A673 (cell line): ENCODE results near the gene CCDC157. TPM values are rescaled to one million over a fixed set of nuclear protein-coding genes. Genes with fewer than 3 reads are reported as not detected.

ENCODE experiments used
- BruUV-seq: library from RNA; stranded (reverse); fragments of 400-500 nt; replicated peaks from 2 replicates; lab custom pipeline; 2021; lab: Mats Ljungman, UMichigan
- CTCF ChIA-PET: fragments of 300-600 bp; sonication (Branson Sonifier 250); formaldehyde crosslinking; loops from one replicate; lab custom pipeline; 2022; ENCODE audit warnings: antibody characterized with exemption; lab: Charles Lee
- POLR2A ChIA-PET: fragments of 300-600 bp; sonication (Branson Sonifier 250); formaldehyde crosslinking; loops from one replicate; lab custom pipeline; 2022; ENCODE audit warnings: antibody characterized with exemption; ENCODE audit not compliant: low non-redundant PET; lab: Charles Lee
- DNase-seq: peaks from one replicate; pipeline ENCODE4 v3.0.0-alpha.2; 2015; ENCODE audit warnings: low spot score
- H3K27ac ChIP-seq: fragments of 200-600 bp; sonication (generic); 2 replicates; pipeline ENCODE4 v1.5.1; 2016; ENCODE audit warnings: mixed run types, low read depth, mild to moderate bottlenecking, mixed read lengths, antibody characterized with exemption, low read length; ENCODE audit not compliant: poor library complexity, severe bottlenecking
- H3K27me3 ChIP-seq: fragments of 200-600 bp; sonication (generic); replicated peaks from 2 replicates; pipeline ENCODE4 v1.6.1; 2017; ENCODE audit warnings: mixed run types, low read depth, mild to moderate bottlenecking, mixed read lengths, antibody characterized with exemption, low read length; ENCODE audit not compliant: insufficient read depth, poor library complexity
- H3K36me3 ChIP-seq: fragments of 200-600 bp; sonication (generic); 2 replicates; pipeline ENCODE4 v1.6.1; 2016; ENCODE audit warnings: mixed run types, mild to moderate bottlenecking, mixed read lengths, antibody characterized with exemption, low read length; ENCODE audit not compliant: insufficient read depth, poor library complexity, severe bottlenecking
- H3K4me1 ChIP-seq: fragments of 200-600 bp; sonication (generic); 2 replicates; pipeline ENCODE4 v1.6.1; 2017; ENCODE audit warnings: mixed run types, mild to moderate bottlenecking, mixed read lengths, antibody characterized with exemption, low read length; ENCODE audit not compliant: insufficient read depth, poor library complexity, severe bottlenecking
- H3K4me3 ChIP-seq: fragments of 200-600 bp; sonication (generic); 2 replicates; pipeline ENCODE4 v1.5.1; 2016; ENCODE audit warnings: low read depth, mixed run types, mild to moderate bottlenecking, mixed read lengths, low read length; ENCODE audit not compliant: poor library complexity, severe bottlenecking
- H3K9me3 ChIP-seq: fragments of 200-600 bp; sonication (generic); 2 replicates; pipeline ENCODE4 v1.6.1; 2016; ENCODE audit warnings: mixed run types, low read depth, mild to moderate bottlenecking, mixed read lengths, antibody characterized with exemption, low read length; ENCODE audit not compliant: poor library complexity, severe bottlenecking
- EZH2 ChIP-seq: fragments of 200-600 bp; sonication (generic); IDR thresholded peaks from 2 replicates; pipeline ENCODE4 v1.6.1; 2017; ENCODE audit warnings: borderline replicate concordance, low read depth, mild to moderate bottlenecking, mixed read lengths, antibody characterized with exemption, low read length; ENCODE audit not compliant: poor library complexity, severe bottlenecking
- intact Hi-C: fragments of 100-400 bp; cut with micrococcal nuclease; formaldehyde crosslinking; loops from one replicate; pipeline ENCODE4 v1.10.0; 2022; ENCODE audit not compliant: unreplicated experiment
- total RNA-seq: library from RNA; stranded (reverse); gene quantifications from 2 replicates; pipeline ENCODE4 v1.2.3, GENCODE V29; 2021
- TF ChIP-seq, protein P1 (sequence below): fragments of 300-800, 200-600 bp; sonication (generic); conservative IDR thresholded peaks from 2 replicates; pipeline ENCODE4 v1.5.1; 2017; ENCODE audit warnings: low read depth, mild to moderate bottlenecking, antibody characterized with exemption, low read length, moderate library complexity, mixed read lengths

The CCDC157 gene
- total RNA-seq, 1 experiment from 2014 or later = 5.7 TPM

DNA sequence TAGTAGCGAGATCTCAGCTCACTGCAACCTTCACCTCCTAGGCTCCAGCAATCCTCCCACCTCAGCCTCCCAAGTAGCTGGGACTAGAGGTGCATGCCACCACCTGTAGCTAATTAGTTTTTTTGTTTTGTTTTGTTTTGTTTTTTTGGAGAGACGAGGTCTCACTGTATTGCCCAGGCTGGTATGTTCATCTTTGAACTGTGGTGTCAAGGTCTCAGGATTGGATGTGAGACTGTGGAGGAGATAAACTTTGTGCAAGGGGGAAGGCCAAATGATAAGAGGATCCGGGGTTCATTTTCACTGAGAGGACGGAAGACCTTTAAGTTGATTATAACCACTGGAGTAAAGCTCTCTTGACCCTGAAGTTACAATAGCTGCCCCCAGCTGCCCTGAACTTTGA, 48.9 kb downstream of the CCDC157 start:
- H3K27ac ChIP-seq = no peak overlapping the region
- BruUV-seq = no TSS peak
- peaks cover 21% of the 10 kb centered on the region for H3K36me3 ChIP-seq
- no peaks in the 10 kb centered on the region for H3K4me1 ChIP-seq
- no peak overlapping the region for H3K4me3 ChIP-seq
- intact Hi-C loops = loop anchor here (10.0 kb wide), 1 partner anchor 61 kb away; no protein-coding TSS in a partner anchor
- POLR2A ChIA-PET = interaction anchor here (0.5 kb wide), 1 partner anchor 10 kb away, joined by 4 read pairs; no protein-coding TSS in a partner anchor
- DNase-seq = no peak
- H3K9me3 ChIP-seq = no peaks in the 10 kb centered on the region
- CTCF ChIA-PET = no interaction called here
- H3K27me3 ChIP-seq = no peaks in the 10 kb centered on the region
- TF ChIP-seq, protein P1, sequence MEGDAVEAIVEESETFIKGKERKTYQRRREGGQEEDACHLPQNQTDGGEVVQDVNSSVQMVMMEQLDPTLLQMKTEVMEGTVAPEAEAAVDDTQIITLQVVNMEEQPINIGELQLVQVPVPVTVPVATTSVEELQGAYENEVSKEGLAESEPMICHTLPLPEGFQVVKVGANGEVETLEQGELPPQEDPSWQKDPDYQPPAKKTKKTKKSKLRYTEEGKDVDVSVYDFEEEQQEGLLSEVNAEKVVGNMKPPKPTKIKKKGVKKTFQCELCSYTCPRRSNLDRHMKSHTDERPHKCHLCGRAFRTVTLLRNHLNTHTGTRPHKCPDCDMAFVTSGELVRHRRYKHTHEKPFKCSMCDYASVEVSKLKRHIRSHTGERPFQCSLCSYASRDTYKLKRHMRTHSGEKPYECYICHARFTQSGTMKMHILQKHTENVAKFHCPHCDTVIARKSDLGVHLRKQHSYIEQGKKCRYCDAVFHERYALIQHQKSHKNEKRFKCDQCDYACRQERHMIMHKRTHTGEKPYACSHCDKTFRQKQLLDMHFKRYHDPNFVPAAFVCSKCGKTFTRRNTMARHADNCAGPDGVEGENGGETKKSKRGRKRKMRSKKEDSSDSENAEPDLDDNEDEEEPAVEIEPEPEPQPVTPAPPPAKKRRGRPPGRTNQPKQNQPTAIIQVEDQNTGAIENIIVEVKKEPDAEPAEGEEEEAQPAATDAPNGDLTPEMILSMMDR = no peak
- no peak for TF ChIP-seq EZH2

DNA sequence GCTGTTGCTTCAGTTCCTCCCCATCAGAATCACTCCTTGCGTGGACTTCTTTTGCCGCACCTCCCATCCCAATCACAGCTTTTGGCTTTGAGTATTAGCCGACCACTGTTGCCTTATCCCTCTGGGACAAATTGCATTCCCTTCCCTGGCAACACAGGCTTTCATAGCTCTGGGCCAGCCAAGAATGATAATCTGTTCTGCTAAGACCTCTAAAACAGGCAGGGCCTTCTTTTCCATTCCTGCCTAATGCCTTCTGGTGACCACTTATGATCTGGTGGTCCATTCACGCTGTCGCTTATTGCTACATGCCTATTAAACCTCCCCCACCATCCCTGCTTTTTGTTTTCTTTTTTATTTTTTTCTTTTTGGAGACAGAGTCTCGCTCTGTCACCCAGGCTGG, 49.6 kb downstream of the CCDC157 start:
- Histone ChIP-seq H3K27ac (no peak overlapping the region), H3K27me3 (no peaks in the 10 kb centered on the region), H3K4me3 (no peak overlapping the region), H3K36me3 (peaks cover 27% of the 10 kb centered on the region), H3K4me1 (no peaks in the 10 kb centered on the region), H3K9me3 (no peaks in the 10 kb centered on the region)
- no peak for DNase-seq
- intact Hi-C loops = loop anchor here (10.0 kb wide), 1 partner anchor 62 kb away; no protein-coding TSS in a partner anchor
- no peak for TF ChIP-seq EZH2
- TF ChIP-seq, protein P1 = no peak
- CTCF ChIA-PET = no interaction called here
- BruUV-seq = TSS peak; percentile 9
- POLR2A ChIA-PET = interaction anchor here (0.5 kb wide), 1 partner anchor 11 kb away, joined by 4 read pairs; no protein-coding TSS in a partner anchor

DNA sequence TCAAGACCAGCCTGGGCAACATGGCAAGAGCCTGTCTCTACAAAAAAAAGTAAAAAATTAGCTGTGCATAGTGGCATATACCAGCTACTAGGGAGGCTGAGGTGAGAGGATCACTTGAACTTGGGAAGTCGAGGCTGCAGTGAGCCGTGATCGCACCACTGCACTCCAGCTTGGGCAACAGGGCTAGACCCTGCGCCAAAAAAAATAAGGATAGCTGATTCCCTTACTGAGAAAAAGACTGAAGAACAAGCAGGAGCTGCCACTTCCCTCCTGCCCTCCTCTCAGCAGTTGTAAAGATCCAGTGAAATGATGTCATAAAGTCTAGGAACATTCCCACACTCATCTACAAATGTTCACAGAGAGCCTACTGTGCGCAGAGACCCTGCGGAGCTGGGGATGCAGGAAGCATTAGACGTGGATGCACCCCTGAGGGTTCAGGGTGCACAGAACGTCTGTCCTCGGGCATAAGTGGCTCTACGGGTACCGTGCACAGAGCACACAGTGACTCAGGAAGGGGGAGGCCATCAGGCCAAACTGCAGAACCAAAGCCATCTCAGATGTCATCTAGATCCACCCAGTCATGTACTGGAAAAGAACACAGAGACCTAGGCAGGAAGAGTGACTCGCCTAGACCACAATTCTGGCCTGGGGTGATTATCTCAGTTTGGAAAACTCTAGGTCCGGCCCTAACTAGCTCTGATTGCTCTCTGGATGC, 51.7 kb downstream of the CCDC157 start:
- Histone ChIP-seq H3K36me3 (peaks cover 30% of the 10 kb centered on the region), H3K27me3 (no peaks in the 10 kb centered on the region), H3K27ac (peak overlapping the region; percentile 10), H3K9me3 (no peaks in the 10 kb centered on the region), H3K4me1 (peaks cover 13% of the 10 kb centered on the region), H3K4me3 (no peak overlapping the region)
- CTCF ChIA-PET = no interaction called here
- POLR2A ChIA-PET = no interaction called here
- TF ChIP-seq, protein P1 = no peak
- no peak for TF ChIP-seq EZH2
- BruUV-seq = no TSS peak
- intact Hi-C loops = loop anchor here (10.0 kb wide), 1 partner anchor 64 kb away; no protein-coding TSS in a partner anchor
- no peak for DNase-seq
